Activated CD8-positive, alpha-beta memory T cell treated with anti-CD3 and anti-CD28 coated beads, Interleukin-2, amount 50 U/mL, for 48 hours (primary cell): ENCODE data around the gene THBS4.

Experiments
- DNase-seq: peaks from one replicate; pipeline ENCODE4 v3.0.0-alpha.2; 2020

Gene THBS4

GRCh38 chr5:80034962-80035821 is at the start of gene THBS4:
TSS of gene THBS4 (plus strand) at chr5:80035348. CDS start at chr5:80035538, 190 bp downstream.
- DNase-seq, result no peak

GRCh38 chr5:79986260-79986659 is 48.9 kb upstream of the THBS4 start:
- no peak for DNase-seq

GRCh38 chr5:79990205-79990597 is 44.9 kb upstream of the THBS4 start:
- no peak for DNase-seq

GRCh38 chr5:79990598-79991507 is 44.3 kb upstream of the THBS4 start, which contains the start of gene MTX3:
TSS of gene MTX3 (minus strand) at chr5:79991262. CDS start at chr5:79991238, 24 bp downstream.
- DNase-seq, result peak; percentile 93

GRCh38 chr5:79992891-79993657 is 42.1 kb upstream of the THBS4 start:
- no peak for DNase-seq

- no peak for DNase-seq
Measured at GRCh38 chr5:79999722-80000121, 35.4 kb upstream of the THBS4 start.

GRCh38 chr5:80002677-80003076 is 32.5 kb upstream of the THBS4 start:
- no peak for DNase-seq

- DNase-seq, result no peak
Measured at GRCh38 chr5:80008995-80009765, 26.0 kb upstream of the THBS4 start.

- DNase-seq, result no peak
Measured at GRCh38 chr5:80010754-80011392, 24.3 kb upstream of the THBS4 start.

GRCh38 chr5:80025069-80025468 is 10.1 kb upstream of the THBS4 start:
- DNase-seq, result no peak

GRCh38 chr5:80026841-80027240 is 8.3 kb upstream of the THBS4 start:
- DNase-seq, result no peak

- DNase-seq, result no peak
Measured at GRCh38 chr5:80031109-80031508, 4.0 kb upstream of the THBS4 start.

GRCh38 chr5:80033513-80033912 is 1.6 kb upstream of the THBS4 start:
- DNase-seq, result no peak

GRCh38 chr5:80034559-80034958 is 589 bp upstream of the THBS4 start:
- no peak for DNase-seq

- no peak for DNase-seq
Measured at GRCh38 chr5:80035839-80036238, 691 bp downstream of the THBS4 start.

- no peak for DNase-seq
Measured at GRCh38 chr5:80036615-80037014, 1.5 kb downstream of the THBS4 start.

- no peak for DNase-seq
Measured at GRCh38 chr5:80037366-80037765, 2.2 kb downstream of the THBS4 start.

- no peak for DNase-seq
Measured at GRCh38 chr5:80039650-80040049, 4.5 kb downstream of the THBS4 start.

- no peak for DNase-seq
Measured at GRCh38 chr5:80041527-80041926, 6.4 kb downstream of the THBS4 start.

GRCh38 chr5:80042330-80042729 is 7.2 kb downstream of the THBS4 start:
- DNase-seq, result no peak

GRCh38 chr5:80043187-80043586 is 8.0 kb downstream of the THBS4 start:
- no peak for DNase-seq
